Neural cell (in vitro differentiated cells): ENCODE measurements around the gene MRPL22. TPM values are rescaled to one million over a fixed set of nuclear protein-coding genes. Genes with fewer than 3 reads are reported as not detected.

Experiments
- H2AFZ ChIP-seq: fragments of 200-600, 300-800 bp; sonication (generic), shearing (Covaris generic); 2 replicates; pipeline ENCODE4 v1.6.0; 2014; ENCODE audit warnings: low read depth, mild to moderate bottlenecking, antibody characterized with exemption, low read length, moderate library complexity
- H3F3A ChIP-seq: fragments of 200-600 bp; shearing (Covaris generic); 2 replicates; pipeline ENCODE4 v1.6.1; 2016; ENCODE audit warnings: mild to moderate bottlenecking, moderate library complexity, mixed read lengths, antibody characterized with exemption, low read length; ENCODE audit not compliant: insufficient read depth, poor library complexity, severe bottlenecking
- H3K27ac ChIP-seq: fragments of 200-600, 300-800 bp; sonication (generic), shearing (Covaris generic); 2 replicates; pipeline ENCODE4 v1.5.1; 2014; ENCODE audit warnings: mild to moderate bottlenecking, low read length, moderate library complexity
- H3K27me3 ChIP-seq: fragments of 300-800, 200-600 bp; sonication (generic), shearing (Covaris generic); 2 replicates; pipeline ENCODE4 v1.6.0; 2014; ENCODE audit warnings: mild to moderate bottlenecking, low read depth, low read length, moderate library complexity; ENCODE audit not compliant: insufficient read depth
- H3K36me3 ChIP-seq: fragments of 300-800, 200-600 bp; sonication (generic), shearing (Covaris generic); 2 replicates; pipeline ENCODE4 v1.5.1; 2014; ENCODE audit warnings: mild to moderate bottlenecking, antibody characterized with exemption, low read length, moderate library complexity; ENCODE audit not compliant: insufficient read depth
- H3K4me2 ChIP-seq: fragments of 300-800, 200-600 bp; sonication (generic), shearing (Covaris generic); 2 replicates; pipeline ENCODE4 v1.6.0; 2014; ENCODE audit warnings: mild to moderate bottlenecking, low read length
- H3K4me3 ChIP-seq: fragments of 300-800, 200-600 bp; sonication (generic), shearing (Covaris generic); 2 replicates; pipeline ENCODE4 v1.5.1; 2014; ENCODE audit warnings: mild to moderate bottlenecking, low read length, moderate library complexity
- H3K79me2 ChIP-seq: fragments of 200-600 bp; shearing (Covaris generic); replicated peaks from 2 replicates; pipeline ENCODE4 v1.6.0; 2014; ENCODE audit warnings: mild to moderate bottlenecking, low read length, moderate library complexity; ENCODE audit not compliant: insufficient read depth
- H3K9ac ChIP-seq: fragments of 300-800, 200-600 bp; sonication (generic), shearing (Covaris generic); 2 replicates; pipeline ENCODE4 v1.6.1; 2016; ENCODE audit warnings: mild to moderate bottlenecking, low read length, mixed read lengths
- H3K9me2 ChIP-seq: fragments of 200-600 bp; shearing (Covaris generic); 2 replicates; pipeline ENCODE4 v1.6.1; 2016; ENCODE audit warnings: mild to moderate bottlenecking, low read length, mixed read lengths; ENCODE audit not compliant: insufficient read depth
- H3K9me3 ChIP-seq: fragments of 200-600, 300-800 bp; sonication (generic), shearing (Covaris generic); 2 replicates; pipeline ENCODE4 v1.6.1; 2016; ENCODE audit warnings: mild to moderate bottlenecking, mixed run types, low read length, moderate library complexity, mixed read lengths
- H4K20me1 ChIP-seq: fragments of 200-600 bp; shearing (Covaris generic); 2 replicates; pipeline ENCODE4 v1.6.1; 2016; ENCODE audit warnings: mild to moderate bottlenecking, mixed run types; ENCODE audit not compliant: insufficient read depth
- CTCF ChIP-seq: fragments of 450-650 bp; IDR thresholded peaks from 2 replicates; pipeline ENCODE4 v1.5.1; 2014; ENCODE audit warnings: antibody characterized with exemption, mild to moderate bottlenecking, moderate library complexity; ENCODE audit not compliant: poor library complexity, severe bottlenecking
- EP300 ChIP-seq: fragments of 450-650 bp; conservative IDR thresholded peaks from 2 replicates; pipeline ENCODE4 v1.6.1; 2014; ENCODE audit warnings: antibody characterized with exemption, mild to moderate bottlenecking, moderate library complexity; ENCODE audit not compliant: poor library complexity, severe bottlenecking
- EZH2 ChIP-seq: fragments of 200-600, 300-800 bp; shearing (Covaris generic), sonication (generic); IDR thresholded peaks from 2 replicates; pipeline ENCODE4 v1.6.1; 2014; ENCODE audit warnings: antibody characterized with exemption, low read length, borderline replicate concordance, mild to moderate bottlenecking; ENCODE audit not compliant: insufficient read depth, poor library complexity, severe bottlenecking
- MXI1 ChIP-seq: fragments of 450-650 bp; conservative IDR thresholded peaks from 2 replicates; pipeline ENCODE4 v1.6.1; 2014; ENCODE audit warnings: antibody characterized with exemption, mild to moderate bottlenecking; ENCODE audit not compliant: poor library complexity, severe bottlenecking
- POLR2AphosphoS5 ChIP-seq: IDR thresholded peaks from 2 replicates; pipeline ENCODE4 v1.6.1; 2012
- RAD21 ChIP-seq: fragments of 450-650 bp; conservative IDR thresholded peaks from 2 replicates; pipeline ENCODE4 v1.6.1; 2014; ENCODE audit warnings: antibody characterized with exemption, mild to moderate bottlenecking, moderate library complexity
- REST ChIP-seq: IDR thresholded peaks from 2 replicates; pipeline ENCODE4 v1.6.1; 2012; ENCODE audit warnings: borderline replicate concordance
- SMC3 ChIP-seq: fragments of 450-650 bp; conservative IDR thresholded peaks from 2 replicates; pipeline ENCODE4 v1.6.1; 2014; ENCODE audit warnings: antibody characterized with exemption, mild to moderate bottlenecking, moderate library complexity; ENCODE audit not compliant: poor library complexity
- TAF1 ChIP-seq: IDR thresholded peaks from 2 replicates; pipeline ENCODE4 v1.6.1; 2012; ENCODE audit warnings: low read depth
- polyA plus RNA-seq: library from polyadenylated mRNA; depleted of rRNA; stranded (reverse); fragments of >200 nt; gene quantifications from 2 replicates; pipeline ENCODE4 v1.2.3, GENCODE V29; 2014

MRPL22 gene
- polyA plus RNA-seq, 1 donor from 2014 or later, result 28.0 TPM

DNA sequence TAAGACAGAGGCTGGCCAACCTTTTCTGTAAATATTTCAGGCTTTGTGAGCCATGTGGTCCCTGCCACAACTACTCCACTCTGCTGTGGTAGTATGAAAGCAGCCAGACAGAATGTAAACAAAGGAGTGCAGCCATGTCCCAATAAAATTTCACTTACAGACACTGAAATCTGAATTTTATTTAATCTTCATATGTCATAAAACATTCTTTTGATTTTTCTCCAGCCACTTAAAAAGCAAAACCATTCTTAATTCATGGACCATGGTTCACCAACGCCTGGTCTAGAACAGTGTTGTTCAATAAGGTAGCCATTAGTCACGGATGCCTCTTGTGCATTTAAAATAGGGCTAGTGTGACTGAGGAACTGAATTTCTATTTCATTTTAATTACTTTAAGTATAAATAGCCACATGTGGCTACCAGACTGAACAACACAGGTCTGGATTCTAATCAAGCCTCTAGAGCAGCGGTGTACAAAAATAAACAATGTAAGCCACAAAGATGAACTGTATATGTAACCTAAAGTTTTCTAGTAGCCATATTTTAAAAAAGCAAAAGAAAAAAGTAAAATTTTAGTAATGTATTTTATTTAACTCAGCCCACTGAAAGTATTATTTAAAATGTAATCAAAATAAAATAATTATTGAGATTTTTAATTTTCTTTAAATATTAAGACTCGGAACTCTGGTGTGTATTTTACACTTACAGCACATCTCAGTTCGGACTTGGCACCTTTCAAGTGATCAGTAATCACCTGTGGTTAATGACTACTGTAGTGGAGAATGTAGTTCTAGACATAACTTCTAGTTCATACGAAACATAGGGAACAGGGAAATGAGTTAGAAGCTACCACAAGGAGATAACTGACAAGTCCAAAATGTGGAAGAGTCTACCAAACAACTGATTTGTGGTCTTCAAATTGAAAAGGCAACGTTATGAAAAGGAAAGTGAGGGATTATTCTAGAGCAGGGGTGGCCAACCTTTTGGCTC is 17.1 kb upstream of the MRPL22 start:
- Histone ChIP-seq H3F3A (no peaks in the 10 kb centered on the region), H3K36me3 (peaks cover 6% of the 10 kb centered on the region), H3K27me3 (no peaks in the 10 kb centered on the region), H3K27ac (no peak overlapping the region), H4K20me1 (no peaks in the 10 kb centered on the region), H3K9ac (no peak overlapping the region), H2AFZ (no peak overlapping the region), H3K9me2 (no peaks in the 10 kb centered on the region), H3K4me3 (no peak overlapping the region), H3K4me2 (no peak overlapping the region), H3K9me3 (no peaks in the 10 kb centered on the region), H3K79me2 (no peaks in the 10 kb centered on the region)
- TF ChIP-seq POLR2AphosphoS5 (no peak), EZH2 (no peak), EP300 (no peak), MXI1 (no peak), TAF1 (no peak), RAD21 (no peak), SMC3 (no peak), REST (no peak), CTCF (no peak)

DNA sequence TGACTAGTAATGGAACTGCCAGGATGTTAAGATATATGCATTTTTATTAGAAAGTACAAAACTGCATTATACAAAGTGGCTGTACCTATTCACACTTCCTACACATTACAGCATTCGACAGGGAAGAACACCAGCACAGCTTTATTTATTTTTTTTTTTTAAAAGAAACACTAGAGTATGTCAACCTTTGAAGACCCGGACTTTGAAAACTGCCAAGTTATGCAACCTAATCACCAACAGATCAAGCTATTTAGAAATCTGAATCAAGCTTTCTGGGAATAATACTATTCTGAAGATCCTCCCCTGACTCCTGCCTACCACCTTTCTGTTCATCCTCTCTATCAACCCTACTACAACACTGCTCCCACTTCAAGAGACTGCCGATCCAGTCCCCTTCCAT is 7.3 kb upstream of the MRPL22 start:
- Histone ChIP-seq H3K79me2 (peaks cover 3% of the 10 kb centered on the region), H2AFZ (no peak overlapping the region), H3K9me2 (no peaks in the 10 kb centered on the region), H3K27me3 (no peaks in the 10 kb centered on the region), H3K27ac (no peak overlapping the region), H3K9me3 (no peaks in the 10 kb centered on the region), H4K20me1 (no peaks in the 10 kb centered on the region), H3K4me2 (no peak overlapping the region), H3K4me3 (no peak overlapping the region), H3K9ac (no peak overlapping the region), H3F3A (no peaks in the 10 kb centered on the region), H3K36me3 (peaks cover 6% of the 10 kb centered on the region)
- TF ChIP-seq CTCF (no peak), RAD21 (no peak), EP300 (no peak), SMC3 (no peak), EZH2 (no peak), REST (no peak), MXI1 (no peak), POLR2AphosphoS5 (no peak), TAF1 (no peak)
